ENCODE results near the gene TIMM44.
"Not testable (repeated sequence)": the region's sequence is repeated elsewhere in the genome, so short reads cannot be mapped to it uniquely, and the experiment has no call there.

The TIMM44 gene

DNA sequence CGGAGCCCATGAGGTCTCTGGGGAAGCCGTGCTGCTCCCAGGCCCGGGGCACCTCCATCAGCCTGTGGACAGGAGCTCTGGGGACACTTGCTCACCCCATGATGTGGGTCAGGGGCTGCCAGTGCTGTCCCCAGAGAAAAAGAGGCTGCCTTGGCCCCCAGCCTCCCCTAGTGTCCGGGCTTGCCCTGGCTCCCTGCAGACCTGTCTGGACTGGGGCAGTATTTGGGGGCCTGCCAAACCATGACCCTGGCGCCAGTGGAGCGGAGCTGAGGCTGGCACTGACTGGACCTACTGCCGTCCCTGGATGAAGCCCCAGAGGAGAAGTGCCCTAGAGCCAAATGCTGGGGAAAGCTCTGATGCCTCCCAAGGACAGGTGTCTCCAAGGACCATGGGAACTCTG lies 31.6 kb upstream of the TIMM44 start:
- no peak for DNase-seq

DNA sequence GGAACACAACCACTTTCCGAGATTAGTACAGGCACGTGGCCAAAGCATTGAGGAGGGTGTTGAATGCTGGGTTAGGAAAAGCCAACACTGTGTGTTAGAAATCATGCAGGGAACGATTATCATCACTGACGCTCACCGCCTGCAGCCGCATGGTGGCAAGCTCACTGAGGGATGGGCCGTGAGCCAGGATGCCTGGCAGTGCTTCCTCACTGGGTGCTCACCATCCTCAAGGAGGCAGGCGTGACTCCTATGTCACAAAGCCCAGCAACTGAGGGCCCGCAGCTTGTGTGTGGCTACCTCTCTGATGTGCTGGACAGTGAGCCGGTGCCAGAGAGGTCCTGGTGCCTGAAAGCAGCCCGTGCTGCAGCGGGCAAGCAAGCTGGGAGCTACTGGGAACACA lies 30.4 kb upstream of the TIMM44 start:
- no peak for DNase-seq

DNA sequence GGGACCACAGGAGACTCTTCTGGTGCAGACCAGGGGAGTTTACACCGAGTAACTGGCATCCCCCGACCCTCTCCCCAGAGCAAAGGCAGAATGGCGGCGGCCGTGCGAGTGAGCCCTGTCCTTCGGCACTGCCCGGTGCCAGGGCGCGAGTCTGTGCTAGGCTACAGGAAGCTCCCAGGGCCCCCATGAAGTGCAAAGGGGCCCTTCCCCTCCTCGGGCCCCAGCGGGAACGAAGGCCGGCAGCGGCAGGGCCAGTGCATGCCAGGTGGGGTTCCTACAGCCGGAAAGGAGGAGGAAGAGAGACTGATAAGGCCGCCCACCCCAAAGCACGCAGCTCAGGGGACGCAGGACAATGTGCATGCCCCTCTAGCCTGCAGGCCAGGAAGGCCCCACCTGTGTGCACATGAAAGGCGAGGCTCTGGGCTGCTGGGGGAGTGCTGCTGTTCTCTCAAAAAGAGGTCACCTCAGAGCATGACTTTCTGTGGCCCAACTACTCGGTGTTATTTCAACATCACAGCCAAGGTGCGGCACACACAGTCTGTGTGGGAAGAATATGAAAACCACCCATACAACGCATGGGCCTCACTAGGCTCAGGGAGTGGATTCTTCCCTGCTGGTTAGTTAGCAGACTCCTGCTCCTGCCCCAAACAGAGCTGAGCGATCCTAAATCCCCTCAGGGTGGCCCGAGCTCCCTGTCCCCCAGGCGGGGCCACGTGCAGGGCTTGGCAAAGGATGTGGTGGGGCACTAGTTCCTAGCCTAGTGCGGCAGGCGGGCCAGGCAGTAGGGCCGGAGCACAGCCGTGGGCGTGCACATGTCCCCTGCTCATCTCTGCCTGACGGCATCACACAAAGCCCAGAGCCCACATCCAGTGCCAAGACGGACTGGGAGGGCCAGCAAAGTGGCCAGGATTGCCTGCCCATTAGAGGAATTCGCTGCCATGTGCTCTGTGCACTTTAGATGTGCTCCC lies 28.4 kb upstream of the TIMM44 start:
- no peak for DNase-seq

DNA sequence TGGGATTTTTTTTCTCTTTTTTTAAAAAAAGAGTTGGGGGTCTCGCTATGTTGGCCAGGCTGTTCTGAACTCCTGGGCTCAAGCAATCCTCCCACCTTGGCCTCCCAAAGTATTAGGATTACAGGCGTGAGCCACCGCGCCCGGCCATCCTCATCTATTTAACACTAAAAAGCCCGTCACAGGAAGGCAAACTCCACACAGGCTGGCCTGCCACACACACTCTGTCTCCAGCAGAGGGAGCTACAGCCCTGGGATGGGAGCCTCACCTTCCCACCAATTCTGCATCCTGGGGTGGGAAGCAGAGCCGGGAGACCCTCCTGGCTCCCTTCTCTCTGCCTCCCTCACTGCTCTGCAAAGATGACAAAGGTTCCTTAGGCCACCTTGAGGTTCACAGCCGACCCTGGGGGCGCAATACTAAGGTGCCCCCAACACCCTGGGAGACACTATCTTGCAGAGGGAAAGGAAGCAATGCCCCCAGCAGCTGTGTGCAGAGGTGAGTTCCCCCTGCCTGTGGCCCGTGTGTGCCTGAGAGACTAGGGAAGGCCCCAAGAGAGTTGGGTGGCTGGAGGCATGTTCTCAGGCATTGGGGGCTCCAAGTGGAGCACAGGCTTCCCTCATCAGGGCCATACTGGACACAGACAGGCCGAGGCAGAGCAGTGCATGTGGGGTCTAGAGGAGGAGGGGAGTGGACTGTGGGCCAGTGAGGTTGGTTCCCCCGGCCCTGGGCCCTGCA lies 27.4 kb upstream of the TIMM44 start:
- DNase-seq, result peak; percentile 45

DNA sequence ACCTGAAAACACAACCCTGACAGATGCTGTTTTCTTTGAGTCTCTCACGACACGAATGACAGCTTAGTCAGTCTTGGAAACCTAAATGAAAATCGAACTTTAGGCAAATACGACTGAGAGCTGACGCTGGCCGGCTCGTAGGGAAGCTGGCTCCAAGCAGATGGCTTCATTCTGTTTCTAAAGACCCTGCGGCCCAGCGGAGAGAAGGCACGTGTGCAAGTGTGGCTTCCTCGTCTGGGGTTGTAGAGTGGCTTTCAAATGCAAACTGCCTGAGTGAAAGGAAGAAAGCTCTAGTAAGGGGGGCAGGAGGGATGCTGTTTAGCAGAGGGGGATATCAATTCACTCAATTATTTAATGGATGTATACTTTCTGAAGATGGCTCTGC lies 26.1 kb upstream of the TIMM44 start:
- DNase-seq, result no peak

DNA sequence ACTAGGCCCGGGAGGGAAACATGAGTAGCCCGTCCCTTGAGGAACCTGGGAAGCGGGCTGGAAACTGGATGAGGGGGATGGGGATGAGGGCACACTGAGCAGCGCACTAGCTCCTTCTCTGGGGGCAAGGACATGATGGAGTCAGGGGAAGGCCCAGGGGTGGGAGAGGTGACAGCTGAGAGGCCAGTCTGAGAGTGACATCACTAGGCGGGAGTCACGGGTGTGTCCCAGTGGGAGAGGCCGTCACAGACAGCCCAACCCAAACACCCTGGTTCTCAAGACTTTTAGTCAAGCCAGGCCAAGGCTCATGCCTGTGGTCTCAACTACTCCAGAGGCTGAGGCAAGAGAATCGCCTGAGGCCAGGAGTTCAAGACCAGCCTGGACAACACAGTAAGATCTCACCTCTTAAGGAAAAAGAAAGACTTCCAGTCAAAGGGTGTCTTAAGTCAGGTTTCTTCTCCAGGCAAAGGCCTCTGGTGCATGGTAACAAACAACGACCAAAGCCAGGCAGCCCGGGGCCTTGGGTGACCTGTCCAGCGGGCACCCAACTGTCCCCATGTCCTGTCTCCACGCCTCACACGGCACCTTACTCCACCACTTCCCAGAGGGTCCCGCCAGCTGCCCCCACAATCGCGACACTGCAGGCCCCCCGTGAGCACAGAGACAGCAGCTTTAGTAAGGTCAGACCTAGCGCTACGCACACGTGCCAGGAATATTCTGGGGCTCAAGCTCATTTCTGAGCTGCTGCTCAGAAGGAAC lies 25.5 kb upstream of the TIMM44 start:
- no peak for DNase-seq

DNA sequence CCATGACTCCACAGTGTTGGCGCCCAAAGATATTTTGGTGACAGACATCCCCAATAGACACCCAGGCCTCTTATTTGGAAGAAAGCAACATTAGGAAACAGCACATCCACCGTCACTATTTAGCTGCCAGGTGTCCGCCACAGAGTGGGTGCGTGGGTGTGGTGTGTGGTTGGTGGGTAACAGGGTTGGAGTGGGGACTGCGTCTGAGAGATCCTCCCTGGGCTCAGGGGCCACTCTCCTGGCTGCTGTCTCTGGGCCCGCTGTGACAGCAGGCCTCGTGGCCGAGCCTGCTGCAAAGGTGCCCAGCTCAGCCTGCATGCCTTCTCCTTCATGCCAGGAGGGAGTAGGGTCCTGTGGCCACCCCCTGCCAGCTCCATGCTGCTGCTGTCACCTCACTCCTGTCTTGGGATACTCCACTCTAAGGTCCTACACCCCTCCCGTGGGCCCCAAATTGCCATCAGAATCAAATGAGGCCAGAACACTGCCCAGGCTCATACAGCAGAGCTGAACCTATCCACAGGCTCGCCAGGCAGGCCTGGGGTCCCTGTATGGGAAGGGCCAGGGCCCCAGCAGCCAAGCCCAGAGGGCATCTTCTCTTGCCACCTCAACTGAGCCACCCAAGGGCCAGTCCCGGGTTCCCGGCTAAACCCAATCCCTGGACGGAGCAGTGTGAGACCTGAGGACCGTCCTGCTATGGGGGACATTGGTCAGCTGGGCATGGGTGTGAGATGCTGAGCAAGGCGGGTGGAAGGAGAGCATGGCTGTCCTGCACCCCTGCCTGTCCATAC lies 24.7 kb upstream of the TIMM44 start:
- no peak for DNase-seq

DNA sequence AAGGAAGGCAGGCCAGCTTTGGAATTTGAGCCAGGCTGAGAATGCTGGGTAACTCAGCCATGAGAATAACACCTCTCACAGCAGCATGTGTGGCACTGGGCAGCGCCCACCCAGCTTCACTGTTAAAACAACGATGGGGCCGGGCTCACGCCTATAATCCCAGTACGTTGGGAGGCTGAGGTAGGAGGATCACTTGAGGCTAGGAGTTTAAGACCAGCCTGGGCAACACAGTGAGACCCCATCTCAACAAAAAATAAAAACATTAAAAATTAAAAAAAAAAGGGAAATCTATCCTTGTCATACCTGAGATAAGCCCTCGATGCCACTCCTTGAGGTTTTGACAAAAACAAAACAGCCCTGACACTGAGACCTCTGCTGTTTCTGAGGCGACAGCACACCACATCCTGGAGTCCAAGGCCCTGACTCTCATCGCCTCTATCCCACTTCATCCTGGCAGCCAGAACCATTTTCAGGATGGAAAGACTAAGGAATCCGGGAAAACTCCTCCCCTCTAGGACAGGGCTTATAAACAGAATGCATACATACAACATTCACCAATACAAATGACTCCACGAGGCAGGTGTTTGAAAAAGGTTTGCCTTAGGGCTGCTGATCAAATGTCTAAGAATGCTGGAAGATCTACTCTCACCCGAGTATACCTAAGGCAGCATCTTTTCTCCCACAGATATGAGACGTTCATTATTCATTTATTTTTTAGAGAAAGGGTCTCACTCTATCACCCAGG lies 22.6 kb upstream of the TIMM44 start:
- no peak for DNase-seq

DNA sequence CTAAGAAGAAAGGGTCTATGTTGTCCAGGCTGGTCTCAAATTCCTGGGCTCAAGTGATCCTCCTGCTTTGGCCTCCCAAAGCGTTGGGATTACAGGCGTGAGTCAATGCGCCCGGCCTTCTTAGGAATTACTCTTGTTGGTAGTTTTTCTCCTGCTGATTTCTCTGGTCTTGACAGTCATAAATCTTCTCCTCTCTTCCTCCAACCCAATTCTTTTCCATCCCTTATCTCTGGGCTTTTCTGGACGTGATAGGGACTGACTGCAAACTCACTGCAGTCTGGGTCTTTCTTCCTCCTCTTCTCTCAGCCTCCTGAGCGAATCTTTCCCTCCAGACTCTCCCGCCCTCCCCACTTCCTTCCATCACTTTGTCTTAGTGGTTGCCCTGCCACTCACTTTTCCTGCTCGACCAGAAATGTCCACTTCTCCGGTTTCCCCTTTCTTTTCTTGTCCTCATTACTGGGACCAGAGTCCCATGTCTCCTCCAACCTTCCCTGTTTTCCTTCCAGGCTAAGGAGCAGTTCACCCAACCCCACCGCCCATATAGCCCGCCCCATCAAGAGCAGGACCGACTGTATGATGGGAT lies 21.9 kb upstream of the TIMM44 start:
- DNase-seq, result no peak

DNA sequence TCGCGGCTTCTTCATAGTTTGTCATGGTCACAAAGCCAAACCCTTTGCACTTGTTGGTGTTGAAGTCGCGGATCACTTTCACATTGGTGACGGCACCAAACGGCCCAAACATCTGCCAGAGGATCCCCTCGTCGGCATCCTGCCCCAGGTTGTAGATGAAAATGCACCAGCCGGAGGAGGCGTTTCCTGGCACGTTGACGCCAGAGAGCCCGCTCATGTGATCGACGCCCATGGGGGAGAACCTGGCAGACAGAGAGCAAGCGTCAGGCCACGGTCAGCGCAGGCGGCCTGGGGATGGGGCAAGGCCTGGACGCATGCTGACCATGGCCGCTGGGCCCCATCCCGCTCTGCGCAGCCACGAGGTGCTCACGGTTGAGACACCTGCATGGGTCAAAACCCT lies 20.1 kb upstream of the TIMM44 start:
- no peak for DNase-seq

DNA sequence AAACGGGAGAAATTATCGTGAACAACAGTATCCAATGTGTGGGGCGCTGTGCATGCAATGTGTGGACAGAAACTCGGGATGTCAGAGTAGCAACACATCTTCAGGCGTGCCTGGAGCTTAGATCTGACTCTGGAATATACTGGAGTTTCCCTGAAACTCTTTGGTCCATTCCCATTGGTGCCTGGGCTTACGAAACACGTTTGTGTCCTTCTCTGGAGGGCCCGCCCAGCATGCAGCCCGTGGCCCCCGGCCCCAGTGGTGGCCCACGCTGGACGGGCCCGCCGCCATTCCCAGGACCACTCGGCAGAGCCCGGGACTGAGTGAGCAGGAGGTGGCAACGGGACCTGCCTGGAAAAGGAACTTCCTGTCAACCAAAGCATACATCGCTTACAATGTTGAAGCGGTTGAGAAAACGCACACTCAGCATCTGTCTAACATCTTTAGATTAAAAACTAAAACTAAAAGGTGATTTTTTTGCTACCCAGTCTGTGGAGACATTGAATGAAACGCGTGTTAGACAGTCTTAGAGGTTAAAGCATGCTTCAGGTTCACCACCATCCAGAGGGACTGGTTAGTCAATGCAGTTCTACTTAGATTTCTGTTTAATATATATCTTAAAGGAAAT lies 19.3 kb upstream of the TIMM44 start:
- DNase-seq, result no peak

DNA sequence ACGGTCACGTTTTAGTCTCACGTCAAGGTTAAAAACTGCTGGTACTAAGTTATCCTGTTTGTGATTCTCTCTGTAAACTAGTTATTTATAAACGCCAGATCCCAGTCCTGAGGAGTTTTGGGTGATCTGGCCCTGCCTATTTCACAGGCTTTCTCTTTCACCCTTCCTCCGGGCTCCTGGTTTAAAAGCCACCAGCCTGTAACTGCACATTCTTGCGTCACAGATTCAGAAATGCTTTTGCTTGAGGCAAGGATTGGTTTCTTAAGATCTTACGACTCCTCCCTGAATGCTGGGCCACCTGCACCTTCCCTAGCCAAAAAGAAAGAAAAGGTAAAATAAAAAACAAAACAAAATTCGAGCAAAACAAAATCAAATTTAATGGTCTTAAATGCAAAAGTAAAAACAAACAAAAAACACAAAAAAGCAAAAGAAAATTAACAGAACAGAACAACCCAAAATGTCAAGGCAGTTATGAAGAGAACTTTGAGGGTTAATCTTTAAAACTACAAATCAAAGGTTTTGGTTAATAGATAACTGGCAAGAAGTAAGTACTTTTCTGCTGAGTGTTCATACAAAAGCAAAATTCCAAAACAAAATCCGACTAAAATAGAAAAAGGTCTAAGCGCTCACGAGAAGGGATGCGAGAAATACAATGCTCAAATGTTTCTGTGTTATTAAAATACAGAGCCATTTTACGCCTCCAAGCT lies 18.6 kb upstream of the TIMM44 start:
- DNase-seq, result no peak

DNA sequence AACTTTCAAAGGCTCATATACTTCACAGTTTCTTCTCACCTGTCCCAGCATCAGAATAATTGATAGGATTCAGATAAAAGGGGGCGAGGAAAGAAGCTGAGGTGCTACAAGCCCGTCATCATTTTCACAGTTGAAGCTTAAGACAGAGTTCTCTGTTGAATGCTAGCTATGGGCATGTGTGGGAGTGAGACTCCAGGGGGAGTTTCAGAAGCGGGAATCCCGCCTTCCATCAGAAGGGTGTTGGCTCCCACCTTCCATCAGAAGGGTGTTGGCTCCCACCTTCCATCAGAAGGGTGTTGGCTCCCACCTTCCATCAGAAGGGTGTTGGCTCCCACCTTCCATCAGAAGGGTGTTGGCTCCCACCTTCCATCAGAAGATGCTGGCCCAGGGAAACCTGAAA lies 17.6 kb upstream of the TIMM44 start:
- DNase-seq, result not testable (repeated sequence)

DNA sequence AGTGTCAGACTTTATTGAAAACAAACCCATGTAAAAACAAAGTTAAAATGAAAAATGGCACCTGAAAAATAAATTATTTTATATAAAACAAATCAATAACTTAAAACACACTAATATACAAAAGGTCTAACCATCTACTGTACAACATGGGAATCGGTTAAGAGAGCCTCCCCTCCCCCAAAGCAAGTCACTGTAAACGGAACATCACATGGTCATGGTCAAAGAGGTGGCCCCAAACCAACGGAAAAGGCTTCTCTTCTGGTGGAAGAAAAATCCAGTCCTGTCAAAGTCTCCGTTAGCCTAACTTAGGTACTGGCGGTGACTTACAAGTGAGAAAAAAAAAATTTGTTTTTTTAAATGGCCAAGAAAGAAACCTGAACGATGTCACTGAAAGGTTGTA lies 15.7 kb upstream of the TIMM44 start:
- DNase-seq, result no peak

DNA sequence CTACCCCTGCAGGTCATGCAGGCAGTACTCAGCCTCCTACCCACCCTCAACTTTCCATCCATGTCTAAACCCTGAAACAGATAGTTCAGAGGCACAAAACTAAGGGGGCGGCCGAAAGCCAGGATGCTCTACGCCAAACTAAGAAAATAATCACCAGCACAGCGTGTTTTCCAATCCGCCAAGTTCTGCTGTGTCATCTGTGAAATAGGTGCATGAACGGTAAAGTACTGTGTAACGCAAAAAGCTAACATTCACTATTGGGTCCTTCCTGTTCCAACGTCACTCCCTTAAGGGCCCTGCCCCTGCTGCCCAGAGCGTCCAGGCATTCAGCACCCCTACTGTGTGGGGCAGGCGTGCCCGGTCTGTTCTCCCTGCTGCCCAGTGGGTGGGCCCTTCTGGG lies 12.2 kb upstream of the TIMM44 start:
- no peak for DNase-seq

DNA sequence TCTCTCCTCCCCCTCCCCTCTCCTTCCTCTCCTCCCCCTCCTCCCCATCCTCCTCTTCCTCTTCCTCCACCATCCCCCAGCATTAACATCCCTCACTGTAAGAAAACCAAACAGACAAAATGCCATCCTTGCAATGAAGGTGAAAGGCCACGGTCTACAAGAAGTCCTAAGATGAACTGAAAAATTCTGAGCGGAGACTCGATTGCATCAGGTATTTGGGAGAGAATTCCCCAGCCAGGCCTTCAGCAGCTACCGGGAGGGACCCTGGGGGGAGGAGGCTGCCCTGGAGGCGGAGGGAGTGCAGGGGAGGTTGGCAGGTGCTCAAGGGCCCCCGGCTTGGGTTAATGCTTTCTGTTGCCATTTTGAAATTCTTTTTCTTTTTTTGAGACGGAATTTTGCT lies 10.1 kb upstream of the TIMM44 start:
- no peak for DNase-seq

DNA sequence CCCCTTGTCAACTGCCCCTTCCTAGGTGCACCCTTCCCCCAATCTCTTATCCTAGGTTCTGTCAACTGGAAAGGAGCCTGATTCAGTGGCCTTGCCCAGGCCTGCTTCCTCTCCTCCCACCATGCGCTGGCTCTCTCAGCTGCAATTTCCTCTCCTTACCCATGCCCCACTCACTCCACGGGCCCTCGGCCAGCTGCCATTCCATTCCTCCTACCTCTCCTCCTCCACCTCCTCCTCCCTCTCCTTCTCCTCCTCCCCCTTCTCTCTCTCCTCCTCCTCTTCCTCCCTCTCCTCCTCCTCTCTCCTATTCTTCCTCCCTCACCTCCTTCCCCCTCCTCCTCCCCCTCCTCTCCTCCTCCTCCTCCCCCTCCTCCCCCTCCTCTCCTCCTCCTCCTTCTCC lies 9.6 kb upstream of the TIMM44 start:
- no peak for DNase-seq

DNA sequence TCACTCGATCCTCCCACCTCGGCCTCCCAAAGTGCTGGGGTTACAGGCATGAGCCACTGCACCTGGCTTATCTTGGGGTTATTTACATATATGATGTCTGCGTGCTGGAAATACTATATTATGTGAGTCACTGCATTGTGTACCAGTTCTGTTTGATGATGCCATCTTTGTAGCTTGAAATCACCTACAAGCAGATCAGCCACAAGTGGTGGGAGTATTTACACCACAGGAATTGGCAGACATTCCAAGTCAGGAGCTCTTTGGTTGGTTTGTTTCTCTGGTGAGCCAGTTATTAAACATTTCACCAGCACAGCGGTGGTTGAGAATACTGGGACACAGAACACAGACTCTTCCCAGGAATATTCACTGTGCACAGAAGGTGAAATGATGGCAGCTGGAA lies 4.5 kb upstream of the TIMM44 start:
- no peak for DNase-seq

DNA sequence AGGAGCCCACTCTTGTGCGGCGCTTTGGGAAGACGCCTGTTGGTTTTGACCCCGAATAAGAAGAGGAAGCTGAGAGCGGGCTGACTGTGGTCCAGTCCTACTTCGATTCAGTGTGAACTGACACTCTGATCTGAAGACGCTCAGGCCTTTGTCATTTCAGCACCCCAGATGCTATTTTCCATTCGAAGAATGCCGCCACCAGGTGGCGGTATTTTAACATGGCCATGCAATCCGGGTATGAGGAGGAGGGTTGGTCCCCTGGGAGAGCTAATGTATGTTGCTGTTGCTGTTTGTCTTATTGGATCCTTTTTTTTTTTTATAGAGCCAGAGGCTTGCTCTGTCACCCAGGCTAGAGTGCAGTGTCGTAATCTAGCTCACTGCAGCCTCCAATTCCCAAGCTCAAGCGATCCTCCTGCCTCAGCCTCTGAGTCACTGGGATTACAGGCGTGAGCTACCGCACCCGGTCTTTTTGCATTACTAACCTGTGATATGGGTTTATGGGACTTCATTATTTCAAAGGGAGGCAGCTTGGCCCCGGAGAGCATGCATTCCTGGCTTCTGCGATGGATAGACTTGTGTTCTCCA lies 803 bp upstream of the TIMM44 start:
- peak; percentile 91 for DNase-seq

DNA sequence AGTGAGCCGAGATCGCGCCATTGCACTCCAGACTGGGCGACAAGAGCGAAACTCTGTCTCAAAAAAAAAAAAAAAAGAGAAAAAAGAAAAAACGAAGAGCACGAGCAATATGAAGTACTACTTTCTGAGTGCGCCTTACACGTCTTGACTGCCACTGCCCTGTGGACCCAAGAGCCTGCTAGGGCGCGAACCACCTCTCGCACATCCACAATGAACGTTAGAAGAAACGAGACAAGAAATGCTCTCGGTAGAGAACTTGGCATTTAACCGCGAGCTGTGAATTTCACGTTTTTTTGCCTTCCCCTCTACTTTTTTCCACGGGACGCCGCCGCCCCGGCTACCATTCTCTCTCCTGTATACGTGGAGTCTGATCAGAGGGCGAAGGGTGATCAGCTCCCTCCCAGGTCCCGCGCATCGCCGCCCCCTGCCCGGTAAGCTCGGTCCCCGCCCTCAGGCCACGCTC lies 454 bp downstream of the TIMM44 start:
- DNase-seq, result no peak
